ENCODE data around the gene KLF16.

Gene KLF16

DNA sequence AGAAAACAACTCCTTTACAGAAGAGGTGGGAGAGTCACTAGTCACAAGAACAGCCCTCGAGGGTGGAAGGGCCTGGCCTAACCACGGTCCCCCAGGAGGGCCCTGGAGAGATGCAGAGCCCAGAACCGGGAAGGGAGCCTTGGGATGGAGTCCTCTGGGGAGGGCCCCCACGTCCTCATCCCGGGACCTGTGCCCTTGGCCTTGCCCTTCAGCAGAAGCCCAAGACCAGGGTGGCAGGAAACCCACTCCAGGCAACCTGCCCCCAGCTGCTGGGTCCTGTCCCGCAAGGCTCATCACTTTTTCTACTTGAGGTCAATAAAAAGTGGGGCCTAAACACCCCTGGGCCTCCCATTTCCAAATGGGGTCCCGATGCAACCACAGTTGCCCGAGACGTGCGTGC is 49.0 kb downstream of the KLF16 start:
- TF ChIP-seq, protein P1, sequence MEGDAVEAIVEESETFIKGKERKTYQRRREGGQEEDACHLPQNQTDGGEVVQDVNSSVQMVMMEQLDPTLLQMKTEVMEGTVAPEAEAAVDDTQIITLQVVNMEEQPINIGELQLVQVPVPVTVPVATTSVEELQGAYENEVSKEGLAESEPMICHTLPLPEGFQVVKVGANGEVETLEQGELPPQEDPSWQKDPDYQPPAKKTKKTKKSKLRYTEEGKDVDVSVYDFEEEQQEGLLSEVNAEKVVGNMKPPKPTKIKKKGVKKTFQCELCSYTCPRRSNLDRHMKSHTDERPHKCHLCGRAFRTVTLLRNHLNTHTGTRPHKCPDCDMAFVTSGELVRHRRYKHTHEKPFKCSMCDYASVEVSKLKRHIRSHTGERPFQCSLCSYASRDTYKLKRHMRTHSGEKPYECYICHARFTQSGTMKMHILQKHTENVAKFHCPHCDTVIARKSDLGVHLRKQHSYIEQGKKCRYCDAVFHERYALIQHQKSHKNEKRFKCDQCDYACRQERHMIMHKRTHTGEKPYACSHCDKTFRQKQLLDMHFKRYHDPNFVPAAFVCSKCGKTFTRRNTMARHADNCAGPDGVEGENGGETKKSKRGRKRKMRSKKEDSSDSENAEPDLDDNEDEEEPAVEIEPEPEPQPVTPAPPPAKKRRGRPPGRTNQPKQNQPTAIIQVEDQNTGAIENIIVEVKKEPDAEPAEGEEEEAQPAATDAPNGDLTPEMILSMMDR (conservative IDR thresholded peaks at IDR 0.05; ENCODE audit: control insufficient read depth, insufficient read depth, low read depth, low read length) = no peak
- H3K4me3 ChIP-seq (ENCODE audit: control insufficient read depth, low read depth, low read length) = no peak overlapping the region
- no peak for DNase-seq (ENCODE audit: low read depth)

GRCh38 chr19:1813192-1814182 is 49.9 kb downstream of the KLF16 start:
- TF ChIP-seq, protein P1 (conservative IDR thresholded peaks at IDR 0.05; ENCODE audit: control insufficient read depth, insufficient read depth, low read depth, low read length) = no peak
- DNase-seq (ENCODE audit: low read depth) = no peak
- peak overlapping the region; percentile 54 for H3K4me3 ChIP-seq (ENCODE audit: control insufficient read depth, low read depth, low read length)

DNA sequence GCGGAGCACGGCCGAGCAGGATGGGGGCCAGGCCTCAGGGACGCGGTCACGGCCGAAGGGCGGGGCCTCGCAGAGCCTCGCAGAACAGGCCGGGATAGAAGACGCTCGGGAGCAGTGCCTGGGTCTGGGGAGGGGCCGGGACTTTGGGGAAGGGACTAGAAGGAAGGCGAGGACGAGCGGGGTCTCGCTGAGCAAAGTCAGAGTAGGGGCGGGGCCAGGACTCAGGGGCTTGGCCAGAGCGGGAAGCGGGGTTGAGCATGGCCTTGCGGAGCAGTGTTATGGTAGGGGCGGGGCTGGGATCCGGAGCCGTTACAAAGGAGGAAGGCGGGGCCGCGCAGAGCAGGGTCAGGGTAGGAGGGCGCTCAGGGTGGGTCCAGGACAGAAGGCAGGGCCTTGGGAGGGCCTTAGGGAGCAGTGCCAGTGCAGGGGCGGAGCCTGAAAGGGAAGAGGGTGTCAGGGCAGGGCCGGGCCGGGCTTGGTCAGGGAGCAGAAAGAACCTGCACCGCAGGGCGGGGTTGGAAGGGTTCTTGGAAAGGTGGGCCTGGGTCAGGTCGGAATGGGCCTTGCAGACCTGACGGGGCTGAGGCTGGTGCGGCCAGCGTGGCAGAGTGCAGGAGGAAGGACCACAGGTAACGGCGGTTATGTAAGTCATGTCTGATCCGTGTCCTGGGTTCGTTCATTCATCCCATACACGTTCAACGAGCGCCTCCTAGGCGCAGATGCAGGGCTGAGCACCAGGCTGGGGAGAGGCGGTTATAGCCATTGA is 50.8 kb downstream of the KLF16 start:
- DNase-seq (ENCODE audit: low read depth) = peak; percentile 90
- H3K4me3 ChIP-seq (ENCODE audit: control insufficient read depth, low read depth, low read length) = peak overlapping the region; percentile 54
- TF ChIP-seq, protein P1 (conservative IDR thresholded peaks at IDR 0.05; ENCODE audit: control insufficient read depth, insufficient read depth, low read depth, low read length) = peak; percentile 57

GRCh38 chr19:1811942-1812425 is 51.4 kb downstream of the KLF16 start, which contains the start of gene ATP8B3:
ATP8B3 (minus strand) TSS chr19:1812276; CDS start chr19:1811736, 540 bp downstream.
- no peak for DNase-seq (ENCODE audit: low read depth)
- H3K4me3 ChIP-seq (ENCODE audit: control insufficient read depth, low read depth, low read length) = peak within 1 kb of the TSS; percentile 54
- TF ChIP-seq, protein P1 (conservative IDR thresholded peaks at IDR 0.05; ENCODE audit: control insufficient read depth, insufficient read depth, low read depth, low read length) = no peak

- peak overlapping the region; percentile 44 for H3K4me3 ChIP-seq (ENCODE audit: control insufficient read depth, low read depth, low read length)
- TF ChIP-seq, protein P1 (conservative IDR thresholded peaks at IDR 0.05; ENCODE audit: control insufficient read depth, insufficient read depth, low read depth, low read length) = no peak
- DNase-seq (ENCODE audit: low read depth) = peak; percentile 72
These were observed 51.9 kb downstream of the KLF16 start for GRCh38 chr19:1811472-1811894.

GRCh38 chr19:1810439-1811160 is 52.8 kb downstream of the KLF16 start:
- DNase-seq (ENCODE audit: low read depth) = no peak
- TF ChIP-seq, protein P1 (conservative IDR thresholded peaks at IDR 0.05; ENCODE audit: control insufficient read depth, insufficient read depth, low read depth, low read length) = no peak
- H3K4me3 ChIP-seq (ENCODE audit: control insufficient read depth, low read depth, low read length) = no peak overlapping the region

All from fibroblast of mammary gland (primary cell).